SU-DHL-6 (cell line): ENCODE measurements around the gene RNF182.
"Not testable (repeated sequence)": the region's sequence is repeated elsewhere in the genome, so short reads cannot be mapped to it uniquely, and the experiment has no call there.

Experiments
- H2AFZ ChIP-seq: fragments of 200-600 bp; sonication (generic); 2 replicates; pipeline ENCODE4 v1.6.1; 2014; ENCODE audit warnings: low read depth, mild to moderate bottlenecking, moderate library complexity, mixed read lengths, antibody characterized with exemption, low read length; ENCODE audit not compliant: severe bottlenecking
- H3F3A ChIP-seq: fragments of 200-600 bp; shearing (Covaris generic); 2 replicates; pipeline ENCODE4 v1.6.0; 2016; ENCODE audit warnings: antibody characterized with exemption, mild to moderate bottlenecking; ENCODE audit not compliant: insufficient read depth
- H3K27ac ChIP-seq: fragments of 200-600 bp; sonication (generic); 2 replicates; pipeline ENCODE4 v1.5.1; 2016; ENCODE audit warnings: low read depth, mild to moderate bottlenecking, low read length, moderate library complexity, mixed read lengths
- H3K27me3 ChIP-seq: fragments of 200-600 bp; sonication (generic), shearing (Covaris generic); 2 replicates; pipeline ENCODE4 v1.6.0; 2014; ENCODE audit warnings: mild to moderate bottlenecking, low read length
- H3K36me3 ChIP-seq: fragments of 200-600 bp; sonication (generic); 2 replicates; pipeline ENCODE4 v1.6.1; 2014; ENCODE audit warnings: mild to moderate bottlenecking, low read length, mixed read lengths
- H3K4me2 ChIP-seq: fragments of 300-600, 200-600 bp; shearing (Covaris generic), sonication (generic); 2 replicates; pipeline ENCODE4 v1.6.0; 2014; ENCODE audit warnings: low read length, low read depth, mild to moderate bottlenecking; ENCODE audit not compliant: poor library complexity, severe bottlenecking
- H3K4me3 ChIP-seq: fragments of 200-600 bp; sonication (generic); 2 replicates; pipeline ENCODE4 v1.5.1; 2014; ENCODE audit warnings: antibody characterized with exemption, low read length, mild to moderate bottlenecking, mixed read lengths; ENCODE audit not compliant: insufficient read depth, poor library complexity, severe bottlenecking
- H3K79me2 ChIP-seq: fragments of 200-600 bp; sonication (generic); 2 replicates; pipeline ENCODE4 v1.6.1; 2014; ENCODE audit warnings: mild to moderate bottlenecking, low read length, moderate library complexity; ENCODE audit not compliant: insufficient read depth
- H3K9ac ChIP-seq: fragments of 200-600 bp; sonication (generic); 2 replicates; pipeline ENCODE4 v1.7.0; 2014; ENCODE audit warnings: mild to moderate bottlenecking, low read length
- H3K9me2 ChIP-seq: fragments of 200-600 bp; sonication (generic); replicated peaks from 2 replicates; pipeline ENCODE4 v1.6.1; 2014; ENCODE audit warnings: low read length; ENCODE audit not compliant: insufficient read depth
- H3K9me3 ChIP-seq: fragments of 200-600 bp; sonication (generic); 2 replicates; pipeline ENCODE4 v1.6.1; 2014; ENCODE audit warnings: low read length, mixed read lengths; ENCODE audit not compliant: insufficient read depth
- H4K20me1 ChIP-seq: fragments of 200-600 bp; sonication (generic); 2 replicates; pipeline ENCODE4 v1.6.1; 2014; ENCODE audit warnings: low read depth, mild to moderate bottlenecking, antibody characterized with exemption, low read length, moderate library complexity, mixed read lengths
- CTCF ChIP-seq: fragments of 200-600 bp; sonication (generic); IDR thresholded peaks from one replicate; pipeline ENCODE4 v1.5.1; 2017; ENCODE audit warnings: antibody characterized with exemption, mild to moderate bottlenecking, low read length, moderate library complexity; ENCODE audit not compliant: insufficient read depth, poor library complexity, severe bottlenecking
- EZH2phosphoT487 ChIP-seq: fragments of 200-600 bp; sonication (generic), shearing (Covaris generic); conservative IDR thresholded peaks from 2 replicates; pipeline ENCODE4 v1.6.1; 2018; ENCODE audit warnings: mild to moderate bottlenecking, antibody characterized with exemption, low read length, moderate library complexity, mixed read lengths

Gene RNF182

DNA sequence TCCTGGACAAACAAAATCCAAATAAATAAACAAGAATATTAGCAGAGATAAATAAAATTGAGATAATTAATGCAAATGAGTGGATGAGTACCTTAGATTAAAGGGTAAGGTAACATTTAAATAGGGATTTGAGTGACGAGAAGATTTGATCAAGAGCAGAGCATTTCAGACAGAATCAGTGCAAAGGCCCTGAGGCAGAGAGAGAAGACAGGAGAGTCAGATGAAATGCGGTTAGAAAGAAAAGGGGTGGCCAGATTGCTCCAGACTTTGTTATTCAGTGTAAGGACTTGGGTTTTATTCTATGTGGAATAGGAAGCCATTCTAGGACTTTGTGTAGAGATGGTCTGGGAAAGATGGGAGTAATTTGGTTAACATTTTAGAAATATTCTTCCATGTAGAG lies 10.0 kb downstream of the RNF182 start:
- Histone ChIP-seq H4K20me1 (no peaks in the 10 kb centered on the region), H3K9ac (no peak overlapping the region), H3K4me3 (no peak overlapping the region), H3F3A (no peaks in the 10 kb centered on the region), H3K4me2 (no peak overlapping the region), H3K9me2 (no peaks in the 10 kb centered on the region), H3K9me3 (no peaks in the 10 kb centered on the region), H2AFZ (no peak overlapping the region), H3K36me3 (no peaks in the 10 kb centered on the region), H3K79me2 (no peaks in the 10 kb centered on the region), H3K27ac (no peak overlapping the region), H3K27me3 (no peaks in the 10 kb centered on the region)
- no peak for TF ChIP-seq EZH2phosphoT487
- TF ChIP-seq CTCF, result no peak

- H3K4me2 ChIP-seq, result no peak overlapping the region
- H3K27me3 ChIP-seq, result no peaks in the 10 kb centered on the region
- H3K9ac ChIP-seq, result no peak overlapping the region
- no peak overlapping the region for H3K4me3 ChIP-seq
- no peaks in the 10 kb centered on the region for H3K36me3 ChIP-seq
- no peak overlapping the region for H2AFZ ChIP-seq
- H3K27ac ChIP-seq, result no peak overlapping the region
- no peaks in the 10 kb centered on the region for H4K20me1 ChIP-seq
- TF ChIP-seq EZH2phosphoT487 (no peak), CTCF (no peak)
- H3K79me2 ChIP-seq, result no peaks in the 10 kb centered on the region
- no peaks in the 10 kb centered on the region for H3K9me2 ChIP-seq
- no peaks in the 10 kb centered on the region for H3F3A ChIP-seq
- no peaks in the 10 kb centered on the region for H3K9me3 ChIP-seq
Observed at GRCh38 chr6:13935190-13935880, 10.6 kb downstream of the RNF182 start.

DNA sequence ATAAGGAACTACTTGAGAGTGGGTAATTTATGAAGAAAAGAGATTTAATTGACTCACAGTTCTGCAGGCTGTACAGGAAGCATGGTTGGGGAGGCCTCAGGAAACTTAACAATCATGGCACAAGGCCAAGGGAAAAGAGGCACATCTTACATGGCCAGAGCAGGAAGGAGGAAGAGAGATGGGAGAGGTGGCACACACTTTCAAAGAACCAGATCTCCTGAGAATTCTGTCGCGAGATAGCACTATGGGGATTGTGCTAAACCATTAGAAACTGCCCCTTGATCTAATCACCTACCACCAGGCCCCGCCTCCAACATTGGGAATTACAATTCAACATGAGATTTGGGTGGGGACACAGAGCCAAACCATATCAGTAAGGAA lies 11.1 kb downstream of the RNF182 start:
- not testable (repeated sequence) for H3K9me2 ChIP-seq, H3F3A ChIP-seq, H3K9ac ChIP-seq, H4K20me1 ChIP-seq, H3K36me3 ChIP-seq, H3K27ac ChIP-seq, H3K4me3 ChIP-seq, H3K9me3 ChIP-seq, H3K4me2 ChIP-seq, H3K27me3 ChIP-seq, H2AFZ ChIP-seq, H3K79me2 ChIP-seq

DNA sequence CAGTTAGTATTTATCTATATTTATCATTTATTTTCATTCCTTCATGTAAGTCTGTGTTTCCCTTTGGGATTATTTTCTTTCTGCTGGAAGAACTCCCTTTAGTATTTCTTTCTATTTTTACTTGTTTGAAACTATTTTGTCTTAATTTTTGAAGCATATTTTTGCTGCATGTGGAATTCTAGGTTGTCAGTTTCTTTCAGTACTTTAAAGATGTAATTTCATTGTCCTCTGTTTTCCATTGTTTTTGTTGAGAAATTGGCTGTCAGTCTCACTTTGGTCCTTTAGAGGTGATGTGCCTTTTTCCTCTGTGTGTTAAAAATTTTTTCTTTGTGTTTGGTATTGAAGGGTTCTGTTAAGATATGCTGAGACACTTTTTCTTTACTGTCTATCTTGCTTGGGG lies 17.1 kb downstream of the RNF182 start:
- H3K4me3 ChIP-seq, result no peak overlapping the region
- H4K20me1 ChIP-seq, result no peaks in the 10 kb centered on the region
- no peaks in the 10 kb centered on the region for H3F3A ChIP-seq
- H3K79me2 ChIP-seq, result no peaks in the 10 kb centered on the region
- no peak overlapping the region for H3K27ac ChIP-seq
- H3K9me3 ChIP-seq, result no peaks in the 10 kb centered on the region
- no peaks in the 10 kb centered on the region for H3K36me3 ChIP-seq
- H2AFZ ChIP-seq, result no peak overlapping the region
- TF ChIP-seq EZH2phosphoT487, result no peak
- no peak for TF ChIP-seq CTCF
- H3K9ac ChIP-seq, result no peak overlapping the region
- peaks cover 3% of the 10 kb centered on the region; the same call in 1 of the 2 replicates for H3K27me3 ChIP-seq
- no peak overlapping the region for H3K4me2 ChIP-seq
- H3K9me2 ChIP-seq, result no peaks in the 10 kb centered on the region
